ENCODE results near the gene PLEK2. TPM values are rescaled to one million over a fixed set of nuclear protein-coding genes. Genes with fewer than 3 reads are reported as not detected.

The PLEK2 gene
- total RNA-seq, 1 donor from 2014 or later = 100 TPM

GRCh38 chr14:67395086-67395875 lies 16.7 kb downstream of the PLEK2 start:
- Histone ChIP-seq H3K27me3 (ENCODE audit: control insufficient read depth, insufficient read depth, low read length) (no peaks in the 10 kb centered on the region), H3K36me3 (ENCODE audit: control insufficient read depth, insufficient read depth, low read length) (no peaks in the 10 kb centered on the region), H3K4me3 (ENCODE audit: low read depth, low read length) (no peak overlapping the region)
- no peak for TF ChIP-seq CTCF (IDR thresholded peaks at IDR 0.05; ENCODE audit: insufficient read depth, low read length, poor library complexity, severe bottlenecking)
- no peak for DNase-seq (ENCODE audit: low read depth)

- H3K36me3 ChIP-seq (ENCODE audit: control insufficient read depth, insufficient read depth, low read length) = no peaks in the 10 kb centered on the region
- H3K27me3 ChIP-seq (ENCODE audit: control insufficient read depth, insufficient read depth, low read length) = no peaks in the 10 kb centered on the region
- no peak overlapping the region for H3K4me3 ChIP-seq (ENCODE audit: low read depth, low read length)
- no peak for TF ChIP-seq CTCF (IDR thresholded peaks at IDR 0.05; ENCODE audit: insufficient read depth, low read length, poor library complexity, severe bottlenecking)
- DNase-seq (ENCODE audit: low read depth) = no peak
Measured at GRCh38 chr14:67393689-67394088, 18.3 kb downstream of the PLEK2 start.

- Histone ChIP-seq H3K4me3 (ENCODE audit: low read depth, low read length) (no peak overlapping the region), H3K36me3 (ENCODE audit: control insufficient read depth, insufficient read depth, low read length) (no peaks in the 10 kb centered on the region), H3K27me3 (ENCODE audit: control insufficient read depth, insufficient read depth, low read length) (no peaks in the 10 kb centered on the region)
- DNase-seq (ENCODE audit: low read depth) = no peak
- no peak for TF ChIP-seq CTCF (IDR thresholded peaks at IDR 0.05; ENCODE audit: insufficient read depth, low read length, poor library complexity, severe bottlenecking)
Measured at GRCh38 chr14:67392800-67393199, 19.2 kb downstream of the PLEK2 start.

- TF ChIP-seq CTCF (IDR thresholded peaks at IDR 0.05; ENCODE audit: insufficient read depth, low read length, poor library complexity, severe bottlenecking) = no peak
- Histone ChIP-seq H3K4me3 (ENCODE audit: low read depth, low read length) (no peak overlapping the region), H3K27me3 (ENCODE audit: control insufficient read depth, insufficient read depth, low read length) (no peaks in the 10 kb centered on the region), H3K36me3 (ENCODE audit: control insufficient read depth, insufficient read depth, low read length) (no peaks in the 10 kb centered on the region)
- DNase-seq (ENCODE audit: low read depth) = no peak
Measured at GRCh38 chr14:67392123-67392522, 19.8 kb downstream of the PLEK2 start.

GRCh38 chr14:67391268-67391667 lies 20.7 kb downstream of the PLEK2 start:
- H3K36me3 ChIP-seq (ENCODE audit: control insufficient read depth, insufficient read depth, low read length) = no peaks in the 10 kb centered on the region

More at GRCh38 chr14:67391268-67391667, 20.7 kb downstream of the PLEK2 start:
- H3K27me3 ChIP-seq (ENCODE audit: control insufficient read depth, insufficient read depth, low read length) = no peaks in the 10 kb centered on the region
- no peak for DNase-seq (ENCODE audit: low read depth)
- no peak for TF ChIP-seq CTCF (IDR thresholded peaks at IDR 0.05; ENCODE audit: insufficient read depth, low read length, poor library complexity, severe bottlenecking)
- H3K4me3 ChIP-seq (ENCODE audit: low read depth, low read length) = no peak overlapping the region

Data from kidney epithelial cell (primary cell).